Testis (tissue), 2 donors: ENCODE measurements around the gene TNFSF4.

ENCODE experiments used
- POLR2A ChIP-seq: fragments of 450-650 bp; IDR thresholded peaks from one replicate; pipeline ENCODE4 v1.6.1; 2017; ENCODE audit warnings: antibody characterized with exemption, mild to moderate bottlenecking, moderate library complexity
- TF ChIP-seq, protein P1 (sequence below), 3 experiments: fragments of 450-650 bp in 2 of 3; fragments of 200-600 bp in 1 of 3; sonication (generic) in 1 of 3; IDR thresholded peaks; one replicate each; pipeline ENCODE4 v1.5.1; 2016 to 2019; ENCODE audit warnings: antibody characterized with exemption in 3 of 3, mild to moderate bottlenecking in 2 of 3, moderate library complexity in 1 of 3

DNA sequence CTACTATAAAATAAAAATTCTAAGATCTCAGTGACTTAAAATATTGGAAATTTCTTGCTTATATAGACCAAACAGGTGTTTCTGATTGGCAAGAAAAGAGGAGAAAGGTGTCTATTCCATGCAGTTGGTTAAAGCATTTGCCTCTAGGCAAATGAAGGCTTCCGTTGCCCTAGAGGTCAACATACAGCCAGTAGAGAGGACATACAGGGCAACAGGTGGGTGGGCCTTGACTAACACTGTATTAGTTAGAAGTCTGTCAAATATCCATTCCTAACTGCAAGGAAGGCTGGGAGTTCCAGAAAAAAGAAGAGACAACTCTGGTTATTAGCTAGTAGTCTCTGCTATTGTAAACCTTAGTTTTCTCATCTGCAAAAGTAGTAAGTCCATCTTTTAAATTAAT is 43.0 kb downstream of the TNFSF4 start:
- no peak for TF ChIP-seq POLR2A
- TF ChIP-seq, protein P1, sequence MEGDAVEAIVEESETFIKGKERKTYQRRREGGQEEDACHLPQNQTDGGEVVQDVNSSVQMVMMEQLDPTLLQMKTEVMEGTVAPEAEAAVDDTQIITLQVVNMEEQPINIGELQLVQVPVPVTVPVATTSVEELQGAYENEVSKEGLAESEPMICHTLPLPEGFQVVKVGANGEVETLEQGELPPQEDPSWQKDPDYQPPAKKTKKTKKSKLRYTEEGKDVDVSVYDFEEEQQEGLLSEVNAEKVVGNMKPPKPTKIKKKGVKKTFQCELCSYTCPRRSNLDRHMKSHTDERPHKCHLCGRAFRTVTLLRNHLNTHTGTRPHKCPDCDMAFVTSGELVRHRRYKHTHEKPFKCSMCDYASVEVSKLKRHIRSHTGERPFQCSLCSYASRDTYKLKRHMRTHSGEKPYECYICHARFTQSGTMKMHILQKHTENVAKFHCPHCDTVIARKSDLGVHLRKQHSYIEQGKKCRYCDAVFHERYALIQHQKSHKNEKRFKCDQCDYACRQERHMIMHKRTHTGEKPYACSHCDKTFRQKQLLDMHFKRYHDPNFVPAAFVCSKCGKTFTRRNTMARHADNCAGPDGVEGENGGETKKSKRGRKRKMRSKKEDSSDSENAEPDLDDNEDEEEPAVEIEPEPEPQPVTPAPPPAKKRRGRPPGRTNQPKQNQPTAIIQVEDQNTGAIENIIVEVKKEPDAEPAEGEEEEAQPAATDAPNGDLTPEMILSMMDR (IDR thresholded peaks at IDR 0.05): no peak
